Inferior parietal cortex (tissue), 1 donor: ENCODE measurements around the gene LRRTM4.

Source experiments
- DNase-seq: peaks from one replicate; pipeline ENCODE4 v3.0.0-alpha.2; 2016; ENCODE audit errors: extremely low spot score

Gene LRRTM4

GRCh38 chr2:77470096-77470495, 52.1 kb downstream of the LRRTM4 start:
- no peak for DNase-seq

GRCh38 chr2:77469106-77469505, 53.1 kb downstream of the LRRTM4 start:
- DNase-seq, result no peak

GRCh38 chr2:77459840-77460239, 62.3 kb downstream of the LRRTM4 start:
- no peak for DNase-seq

- DNase-seq, result no peak
These were observed 64.0 kb downstream of the LRRTM4 start for GRCh38 chr2:77458216-77458615.

GRCh38 chr2:77457665-77458064, 64.5 kb downstream of the LRRTM4 start:
- DNase-seq, result no peak

GRCh38 chr2:77443076-77443475, 79.1 kb downstream of the LRRTM4 start:
- no peak for DNase-seq

- DNase-seq, result no peak
These were observed 87.3 kb downstream of the LRRTM4 start for GRCh38 chr2:77434880-77435279.

GRCh38 chr2:77428946-77429345, 93.2 kb downstream of the LRRTM4 start:
- no peak for DNase-seq

GRCh38 chr2:77421971-77422370, 100.2 kb downstream of the LRRTM4 start:
- DNase-seq, result no peak

- no peak for DNase-seq
These were observed 103.6 kb downstream of the LRRTM4 start for GRCh38 chr2:77418537-77418936.

GRCh38 chr2:77404189-77404588, 118.0 kb downstream of the LRRTM4 start:
- DNase-seq, result no peak

- no peak for DNase-seq
These were observed 123.1 kb downstream of the LRRTM4 start for GRCh38 chr2:77398970-77399600.

- no peak for DNase-seq
These were observed 124.4 kb downstream of the LRRTM4 start for GRCh38 chr2:77397763-77398162.

GRCh38 chr2:77395011-77395410, 127.2 kb downstream of the LRRTM4 start:
- no peak for DNase-seq

GRCh38 chr2:77391119-77391518, 131.1 kb downstream of the LRRTM4 start:
- no peak for DNase-seq

GRCh38 chr2:77387324-77387723, 134.9 kb downstream of the LRRTM4 start:
- DNase-seq, result no peak

- no peak for DNase-seq
These were observed 149.5 kb downstream of the LRRTM4 start for GRCh38 chr2:77372636-77373035.

- no peak for DNase-seq
These were observed 151.7 kb downstream of the LRRTM4 start for GRCh38 chr2:77370511-77370910.

- DNase-seq, result no peak
These were observed 158.9 kb downstream of the LRRTM4 start for GRCh38 chr2:77363277-77363676.

- DNase-seq, result no peak
These were observed 173.4 kb downstream of the LRRTM4 start for GRCh38 chr2:77348821-77349220.

- no peak for DNase-seq
These were observed 186.2 kb downstream of the LRRTM4 start for GRCh38 chr2:77336013-77336412.

- no peak for DNase-seq
These were observed 193.8 kb downstream of the LRRTM4 start for GRCh38 chr2:77328134-77328931.

GRCh38 chr2:77325395-77325794, 196.8 kb downstream of the LRRTM4 start:
- DNase-seq, result no peak
